RWPE2 (cell line): ENCODE measurements around the gene SLC9A9.

Source experiments
- ATAC-seq: fragments of 200-7000 bp; cut with Tn5 transposase; 3 replicates; pipeline ENCODE4 v1.9.1; 2021; ENCODE audit warnings: low read depth
- DNase-seq: peaks from one replicate; pipeline ENCODE4 v3.0.0-alpha.2; 2020; ENCODE audit warnings: low spot score
- H3K27ac ChIP-seq: fragments of 450-650 bp; 2 replicates; pipeline ENCODE4 v1.5.1; 2017; ENCODE audit warnings: mild to moderate bottlenecking; ENCODE audit not compliant: poor library complexity, severe bottlenecking
- H3K27me3 ChIP-seq: fragments of 250-450 bp; sonication (Bioruptor Pico); 2 replicates; pipeline ENCODE4 v1.5.1; 2021; ENCODE audit warnings: mild to moderate bottlenecking, moderate library complexity; ENCODE audit not compliant: insufficient read depth, poor library complexity, severe bottlenecking
- H3K36me3 ChIP-seq: fragments of 250-450 bp; sonication (Bioruptor Pico); 2 replicates; pipeline ENCODE4 v1.5.1; 2020; ENCODE audit warnings: low read depth, mild to moderate bottlenecking, moderate library complexity
- H3K4me1 ChIP-seq: fragments of 250-450 bp; sonication (Bioruptor Pico); 2 replicates; pipeline ENCODE4 v1.5.1; 2021; ENCODE audit warnings: mild to moderate bottlenecking, moderate library complexity; ENCODE audit not compliant: insufficient read depth, poor library complexity, severe bottlenecking
- H3K4me3 ChIP-seq: fragments of 250-450 bp; sonication (Bioruptor Pico); 2 replicates; pipeline ENCODE4 v1.5.1; 2021; ENCODE audit warnings: mild to moderate bottlenecking, moderate library complexity; ENCODE audit not compliant: severe bottlenecking
- H3K9me3 ChIP-seq: fragments of 250-450 bp; sonication (Bioruptor Pico); 2 replicates; pipeline ENCODE4 v1.5.1; 2021; ENCODE audit warnings: mild to moderate bottlenecking, moderate library complexity; ENCODE audit not compliant: severe bottlenecking
- TF ChIP-seq, protein P1 (sequence below): fragments of 450-650 bp; IDR thresholded peaks from one replicate; pipeline ENCODE4 v1.5.1; 2017; ENCODE audit warnings: mild to moderate bottlenecking, moderate library complexity; ENCODE audit not compliant: poor library complexity, severe bottlenecking

Gene SLC9A9

DNA sequence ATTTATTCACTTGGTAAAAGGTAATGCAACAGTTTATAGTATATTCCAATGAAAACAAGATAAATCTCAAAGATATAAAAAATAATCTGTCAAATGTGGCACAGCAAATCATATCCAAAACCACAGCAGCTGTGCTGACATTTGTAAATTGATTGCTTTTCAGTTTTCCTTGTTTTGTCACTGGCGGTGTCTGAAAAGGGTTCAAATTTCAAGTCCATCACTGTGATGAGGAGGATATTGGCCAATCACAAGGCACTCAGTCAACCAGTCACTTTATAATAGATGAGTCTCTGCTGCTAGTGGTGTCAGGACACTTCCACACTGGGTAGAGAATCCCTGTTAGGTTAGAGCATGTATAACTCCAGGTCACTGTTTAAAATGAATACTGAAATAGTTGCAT is 154.8 kb downstream of the SLC9A9 start:
- Histone ChIP-seq H3K27ac (no peak overlapping the region), H3K4me1 (no peaks in the 10 kb centered on the region), H3K27me3 (no peaks in the 10 kb centered on the region), H3K9me3 (no peaks in the 10 kb centered on the region), H3K36me3 (no peaks in the 10 kb centered on the region), H3K4me3 (no peak overlapping the region)
- TF ChIP-seq, protein P1, sequence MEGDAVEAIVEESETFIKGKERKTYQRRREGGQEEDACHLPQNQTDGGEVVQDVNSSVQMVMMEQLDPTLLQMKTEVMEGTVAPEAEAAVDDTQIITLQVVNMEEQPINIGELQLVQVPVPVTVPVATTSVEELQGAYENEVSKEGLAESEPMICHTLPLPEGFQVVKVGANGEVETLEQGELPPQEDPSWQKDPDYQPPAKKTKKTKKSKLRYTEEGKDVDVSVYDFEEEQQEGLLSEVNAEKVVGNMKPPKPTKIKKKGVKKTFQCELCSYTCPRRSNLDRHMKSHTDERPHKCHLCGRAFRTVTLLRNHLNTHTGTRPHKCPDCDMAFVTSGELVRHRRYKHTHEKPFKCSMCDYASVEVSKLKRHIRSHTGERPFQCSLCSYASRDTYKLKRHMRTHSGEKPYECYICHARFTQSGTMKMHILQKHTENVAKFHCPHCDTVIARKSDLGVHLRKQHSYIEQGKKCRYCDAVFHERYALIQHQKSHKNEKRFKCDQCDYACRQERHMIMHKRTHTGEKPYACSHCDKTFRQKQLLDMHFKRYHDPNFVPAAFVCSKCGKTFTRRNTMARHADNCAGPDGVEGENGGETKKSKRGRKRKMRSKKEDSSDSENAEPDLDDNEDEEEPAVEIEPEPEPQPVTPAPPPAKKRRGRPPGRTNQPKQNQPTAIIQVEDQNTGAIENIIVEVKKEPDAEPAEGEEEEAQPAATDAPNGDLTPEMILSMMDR: no peak
- ATAC-seq (no peak), DNase-seq (no peak)

DNA sequence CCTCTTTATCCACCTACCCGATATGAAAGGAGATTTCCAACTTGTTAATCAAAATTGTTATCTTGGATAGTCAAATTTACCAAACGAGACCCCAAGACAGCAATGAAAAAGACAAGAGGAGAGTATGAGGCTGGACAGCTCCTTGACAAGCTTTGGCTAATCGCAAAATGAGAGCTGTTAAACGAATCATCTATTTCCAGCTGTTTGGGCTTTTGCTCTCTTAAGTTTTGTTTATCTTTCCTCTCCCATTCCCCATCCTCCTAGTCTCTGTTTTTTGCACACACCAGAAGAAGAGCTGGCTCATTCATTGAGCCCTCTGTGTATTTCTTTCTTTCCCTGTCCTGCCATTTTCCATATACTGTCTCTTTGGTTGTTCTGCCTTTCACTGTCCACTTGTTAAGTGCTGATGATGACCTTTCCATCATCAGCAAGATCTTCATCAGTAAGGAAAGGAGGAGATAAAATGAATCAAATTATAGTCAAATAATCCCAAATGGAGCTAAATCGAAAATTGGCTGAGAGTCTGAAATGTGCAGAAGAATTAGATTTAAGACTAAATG is 161.6 kb downstream of the SLC9A9 start:
- ATAC-seq (no peak), DNase-seq (no peak)
- no peak overlapping the region for H3K27ac ChIP-seq
- TF ChIP-seq, protein P1: no peak
- H3K9me3 ChIP-seq: no peaks in the 10 kb centered on the region
- H3K4me3 ChIP-seq: no peak overlapping the region
- H3K4me1 ChIP-seq: no peaks in the 10 kb centered on the region
- H3K36me3 ChIP-seq: no peaks in the 10 kb centered on the region
- no peaks in the 10 kb centered on the region for H3K27me3 ChIP-seq

DNA sequence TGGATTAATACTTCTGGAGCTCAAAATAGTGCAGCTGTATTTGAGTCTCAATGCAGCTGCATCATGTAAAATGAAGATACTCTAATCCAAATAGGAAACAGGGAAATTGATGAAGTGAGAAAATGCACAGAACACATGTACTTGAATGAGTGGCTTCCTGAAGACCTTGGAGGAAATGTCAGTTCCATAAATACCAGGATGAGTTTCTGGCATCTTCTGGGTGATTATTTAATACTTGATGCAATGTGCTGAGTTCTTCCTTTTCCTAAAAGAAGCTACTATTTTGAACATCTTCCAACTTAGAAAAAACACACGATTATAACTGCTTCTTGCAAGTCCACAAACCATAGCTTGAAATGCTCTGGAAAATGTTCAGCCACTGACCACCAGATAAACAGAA is 162.8 kb downstream of the SLC9A9 start:
- no peak overlapping the region for H3K4me3 ChIP-seq
- H3K27ac ChIP-seq: no peak overlapping the region
- no peaks in the 10 kb centered on the region for H3K4me1 ChIP-seq
- no peaks in the 10 kb centered on the region for H3K36me3 ChIP-seq
- no peaks in the 10 kb centered on the region for H3K9me3 ChIP-seq
- TF ChIP-seq, protein P1: no peak
- ATAC-seq: no peak
- no peak for DNase-seq
- H3K27me3 ChIP-seq: no peaks in the 10 kb centered on the region

DNA sequence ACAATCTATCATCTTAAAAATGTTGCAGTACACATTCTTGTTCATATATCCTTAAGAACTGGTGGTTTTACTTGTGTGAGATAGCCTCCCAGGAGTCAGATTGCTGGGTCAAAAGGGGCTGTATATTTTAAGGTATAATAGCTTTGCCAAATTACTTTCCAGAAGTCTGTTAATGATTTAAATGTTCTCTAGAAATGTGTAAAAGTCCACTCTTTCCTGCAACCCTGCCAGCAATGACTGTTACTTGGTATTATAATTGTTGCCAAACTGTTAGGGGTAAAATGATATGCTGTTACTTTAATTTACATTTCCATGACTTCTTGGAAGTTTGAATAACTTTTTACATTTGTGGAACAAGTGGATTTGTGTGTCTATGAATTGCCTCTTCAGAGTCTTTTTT is 170.8 kb downstream of the SLC9A9 start:
- Histone ChIP-seq H3K27ac (no peak overlapping the region), H3K9me3 (no peaks in the 10 kb centered on the region), H3K4me1 (no peaks in the 10 kb centered on the region), H3K27me3 (no peaks in the 10 kb centered on the region), H3K4me3 (no peak overlapping the region), H3K36me3 (no peaks in the 10 kb centered on the region)
- no peak for DNase-seq
- TF ChIP-seq, protein P1: no peak
- ATAC-seq: no peak

DNA sequence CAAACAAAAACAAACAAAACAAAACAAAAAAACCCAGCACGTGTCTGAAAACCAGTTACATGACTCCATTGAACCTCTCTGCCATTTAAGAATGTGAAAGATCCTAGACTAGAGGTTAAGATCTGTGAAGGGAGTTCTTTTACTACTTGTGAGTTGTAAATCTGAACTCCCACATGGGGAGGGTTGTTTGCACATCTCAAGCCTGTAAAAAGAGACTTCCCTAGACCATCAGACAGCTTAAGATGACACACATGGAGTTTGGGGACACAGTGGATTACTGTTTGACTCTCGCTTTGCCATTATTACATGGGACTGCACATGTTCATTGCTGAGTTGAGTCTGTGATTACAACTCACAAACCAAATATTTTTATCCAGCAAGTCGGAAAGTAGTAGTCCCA is 171.5 kb downstream of the SLC9A9 start:
- no peaks in the 10 kb centered on the region for H3K4me1 ChIP-seq

More for the DNA sequence above, 171.5 kb downstream of the SLC9A9 start:
- Histone ChIP-seq H3K4me3 (no peak overlapping the region), H3K27ac (no peak overlapping the region), H3K9me3 (no peaks in the 10 kb centered on the region), H3K36me3 (no peaks in the 10 kb centered on the region), H3K27me3 (no peaks in the 10 kb centered on the region)
- ATAC-seq (no peak), DNase-seq (no peak)
- TF ChIP-seq, protein P1: no peak
